GM12872 (cell line): ENCODE data around the gene CENPT.

Source experiments
- CTCF ChIP-seq: IDR thresholded peaks from 3 replicates; pipeline ENCODE4 v1.5.1; 2011; ENCODE audit warnings: low read depth, mild to moderate bottlenecking, low read length, moderate library complexity; ENCODE audit not compliant: insufficient read depth

The CENPT gene, protein sequence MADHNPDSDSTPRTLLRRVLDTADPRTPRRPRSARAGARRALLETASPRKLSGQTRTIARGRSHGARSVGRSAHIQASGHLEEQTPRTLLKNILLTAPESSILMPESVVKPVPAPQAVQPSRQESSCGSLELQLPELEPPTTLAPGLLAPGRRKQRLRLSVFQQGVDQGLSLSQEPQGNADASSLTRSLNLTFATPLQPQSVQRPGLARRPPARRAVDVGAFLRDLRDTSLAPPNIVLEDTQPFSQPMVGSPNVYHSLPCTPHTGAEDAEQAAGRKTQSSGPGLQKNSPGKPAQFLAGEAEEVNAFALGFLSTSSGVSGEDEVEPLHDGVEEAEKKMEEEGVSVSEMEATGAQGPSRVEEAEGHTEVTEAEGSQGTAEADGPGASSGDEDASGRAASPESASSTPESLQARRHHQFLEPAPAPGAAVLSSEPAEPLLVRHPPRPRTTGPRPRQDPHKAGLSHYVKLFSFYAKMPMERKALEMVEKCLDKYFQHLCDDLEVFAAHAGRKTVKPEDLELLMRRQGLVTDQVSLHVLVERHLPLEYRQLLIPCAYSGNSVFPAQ

DNA sequence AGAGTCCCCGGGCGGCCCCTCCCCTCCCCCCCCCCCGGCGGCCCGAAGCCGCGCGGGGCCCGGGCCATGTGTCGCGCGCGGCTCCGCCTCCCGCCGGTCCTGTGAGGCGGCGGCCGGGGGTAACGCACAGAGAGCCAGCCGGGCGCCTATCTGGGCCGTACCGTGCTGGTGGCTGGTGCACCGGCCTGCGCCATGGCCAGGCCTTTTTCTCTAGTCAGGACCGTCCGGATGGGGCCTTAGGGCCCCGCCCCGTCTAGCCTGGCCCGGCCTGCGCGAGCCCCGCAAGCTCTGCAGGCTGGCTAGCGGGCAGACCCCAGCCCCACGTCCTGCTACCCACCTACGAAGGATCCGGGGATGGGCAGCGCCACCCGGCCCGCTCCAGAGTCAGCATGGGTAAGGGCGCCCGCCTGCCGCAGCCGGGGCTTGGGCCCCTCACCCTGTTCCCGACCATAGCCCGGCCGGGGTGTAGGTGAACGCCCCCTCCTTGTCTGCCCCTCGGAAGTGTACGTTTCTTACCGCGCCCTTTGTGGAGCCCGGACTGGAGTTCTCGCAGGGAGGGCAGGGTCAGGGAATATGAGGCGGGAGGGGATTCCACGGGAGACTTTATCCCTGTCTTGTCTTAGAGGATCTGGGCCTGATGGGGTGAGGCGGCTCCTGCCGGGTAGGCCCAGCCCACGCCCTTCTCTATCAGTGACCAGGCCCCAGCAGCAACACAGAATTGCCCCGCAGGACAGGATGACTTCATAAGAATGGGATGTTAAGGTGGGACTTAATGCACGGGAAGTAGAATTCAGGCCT is at the start of gene CENPT:
TSS of gene CENPT (minus strand) at position 630 of the 798 bp plus-strand sequence. CDS start 13,834 bp downstream, outside the sequence.
- TF ChIP-seq CTCF, result no peak

DNA sequence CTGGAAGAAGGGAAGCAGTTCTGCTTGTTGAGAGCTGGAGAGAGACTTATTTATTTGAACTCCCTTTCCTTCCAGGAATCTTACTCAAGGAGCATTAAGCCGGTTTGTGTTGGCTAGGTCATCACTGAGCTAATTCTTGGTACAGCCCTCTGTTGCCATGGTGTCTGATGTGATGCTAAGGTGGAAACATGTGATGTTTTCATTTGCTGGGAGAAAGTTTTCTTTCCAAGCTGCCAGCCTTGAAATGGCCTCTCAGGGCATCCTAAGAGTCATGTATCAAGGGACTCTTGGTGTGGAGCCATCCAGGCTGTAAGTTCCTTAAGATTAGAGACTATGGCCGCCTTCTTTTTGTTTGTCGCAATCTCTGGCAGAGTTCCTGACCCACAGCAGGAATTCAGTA is 49.7 kb upstream of the CENPT start:
- no peak for TF ChIP-seq CTCF

GRCh38 chr16:67893743-67894399 is 46.4 kb upstream of the CENPT start:
- no peak for TF ChIP-seq CTCF

DNA sequence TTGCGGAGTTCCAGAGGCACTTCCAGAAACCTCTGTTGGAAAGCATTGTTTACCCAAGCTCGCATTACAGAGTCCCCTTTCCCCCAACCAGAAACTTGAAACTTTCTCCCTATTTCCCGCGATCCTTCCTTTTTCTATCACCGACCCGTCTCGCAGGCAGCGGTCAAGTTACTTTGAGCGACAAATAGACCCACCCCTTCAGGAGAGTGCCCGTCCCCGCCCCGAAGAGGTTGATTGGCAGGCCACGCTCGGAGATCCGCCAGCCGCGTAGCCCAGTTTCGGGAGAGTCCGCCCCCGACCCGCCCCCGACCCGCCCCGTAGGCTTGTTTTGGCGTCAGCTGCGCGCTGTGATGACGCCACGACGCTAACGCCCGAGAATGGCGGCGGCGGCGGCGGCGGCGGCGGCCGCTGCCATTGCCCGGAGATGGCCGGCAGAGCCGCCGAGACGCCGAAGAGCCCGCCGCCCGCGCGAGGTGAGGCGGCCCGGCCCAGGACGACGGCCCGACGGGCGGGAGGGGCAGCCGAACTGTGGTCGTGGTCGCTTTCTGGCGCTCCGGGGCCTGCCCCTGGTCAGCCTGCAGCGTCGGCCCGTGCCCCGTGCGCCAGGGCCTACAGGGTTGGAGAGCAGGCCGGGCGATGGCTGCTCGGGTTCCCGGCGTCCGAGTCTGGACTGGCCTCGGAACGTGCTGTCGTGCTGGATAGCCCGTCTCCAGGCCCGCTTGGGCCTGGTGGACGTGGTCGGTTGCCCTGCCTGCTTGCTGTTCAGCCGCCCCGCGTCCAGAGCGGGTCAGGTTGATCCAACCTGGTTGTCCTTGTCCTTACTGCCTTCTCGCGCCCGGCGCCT is 45.6 kb upstream of the CENPT start, which contains the start of gene PSKH1:
TSS of gene PSKH1 (plus strand) at position 356 of the 844 bp plus-strand sequence. CDS start 15,496 bp downstream, outside the sequence.
- TF ChIP-seq CTCF, result no peak

DNA sequence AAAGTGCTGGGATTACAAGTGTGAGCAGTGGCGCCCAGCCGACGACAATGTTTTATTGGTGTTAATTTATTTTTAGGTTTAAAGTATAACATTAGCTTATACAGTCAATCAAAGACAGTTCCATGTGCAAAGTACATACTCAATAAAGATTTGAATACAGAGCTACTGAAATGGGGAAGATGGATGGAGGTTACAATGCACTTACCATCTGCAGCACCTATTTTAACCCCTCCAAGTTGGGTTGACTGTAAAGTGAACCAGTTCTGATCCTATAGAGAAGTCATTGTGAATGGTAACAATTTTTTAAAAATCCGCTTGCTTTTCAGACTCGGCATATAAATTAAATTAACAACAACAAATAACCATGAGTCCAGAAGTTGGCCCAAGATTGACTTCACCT is 44.9 kb upstream of the CENPT start:
- TF ChIP-seq CTCF, result no peak

- TF ChIP-seq CTCF, result no peak
These were observed 40.8 kb upstream of the CENPT start for GRCh38 chr16:67888331-67888730.
